ENCODE results near the gene SLC35F3. TPM values are rescaled to one million over a fixed set of nuclear protein-coding genes. Genes with fewer than 3 reads are reported as not detected.

Gene SLC35F3
- total RNA-seq, 1 experiment from 2014 or later: 0.94 TPM

DNA sequence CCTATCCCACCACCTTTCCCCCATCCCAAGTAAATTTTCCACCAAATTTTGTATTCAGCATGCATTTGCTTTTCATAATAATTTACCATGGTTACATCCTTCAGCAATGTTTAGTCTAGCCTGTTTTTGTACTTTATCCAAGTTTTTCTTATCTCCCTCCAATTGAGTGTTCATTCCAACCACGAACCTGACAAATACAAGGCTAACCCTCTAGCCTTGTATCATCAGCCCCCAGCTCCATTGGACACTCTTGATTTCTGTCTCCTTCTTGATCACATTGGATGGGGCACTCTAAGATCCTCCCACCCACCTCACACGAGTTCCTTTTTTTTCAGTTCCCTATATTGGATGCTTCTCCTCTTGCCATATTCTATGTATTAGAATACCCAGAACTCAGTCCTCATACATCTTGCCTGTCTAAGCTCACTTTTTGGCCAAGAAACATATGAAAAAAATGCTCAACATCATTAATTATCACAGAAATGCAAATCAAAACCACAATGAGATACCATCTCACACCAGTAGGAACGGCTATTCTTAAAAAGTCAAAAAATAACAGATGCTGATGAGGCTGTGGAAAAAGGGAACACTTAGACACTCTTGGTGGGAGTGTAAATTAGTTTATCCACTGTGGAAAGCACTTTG lies 40.5 kb upstream of the SLC35F3 start (continued):
- TF ChIP-seq ELF4 (CRISPR knock-in tag; IDR thresholded peaks at IDR 0.05; ENCODE audit: low read depth) (no peak), OVOL2 (CRISPR knock-in tag; IDR thresholded peaks at IDR 0.05; ENCODE audit: borderline replicate concordance) (no peak), IRF2 (CRISPR knock-in tag; IDR thresholded peaks at IDR 0.05; ENCODE audit: borderline replicate concordance, low read depth) (no peak), USF2 (CRISPR knock-in tag; IDR thresholded peaks at IDR 0.05) (no peak)
- TF ChIP-seq, protein P1, sequence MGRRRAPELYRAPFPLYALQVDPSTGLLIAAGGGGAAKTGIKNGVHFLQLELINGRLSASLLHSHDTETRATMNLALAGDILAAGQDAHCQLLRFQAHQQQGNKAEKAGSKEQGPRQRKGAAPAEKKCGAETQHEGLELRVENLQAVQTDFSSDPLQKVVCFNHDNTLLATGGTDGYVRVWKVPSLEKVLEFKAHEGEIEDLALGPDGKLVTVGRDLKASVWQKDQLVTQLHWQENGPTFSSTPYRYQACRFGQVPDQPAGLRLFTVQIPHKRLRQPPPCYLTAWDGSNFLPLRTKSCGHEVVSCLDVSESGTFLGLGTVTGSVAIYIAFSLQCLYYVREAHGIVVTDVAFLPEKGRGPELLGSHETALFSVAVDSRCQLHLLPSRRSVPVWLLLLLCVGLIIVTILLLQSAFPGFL (CRISPR knock-in tag; IDR thresholded peaks at IDR 0.05; ENCODE audit: borderline replicate concordance): no peak

DNA sequence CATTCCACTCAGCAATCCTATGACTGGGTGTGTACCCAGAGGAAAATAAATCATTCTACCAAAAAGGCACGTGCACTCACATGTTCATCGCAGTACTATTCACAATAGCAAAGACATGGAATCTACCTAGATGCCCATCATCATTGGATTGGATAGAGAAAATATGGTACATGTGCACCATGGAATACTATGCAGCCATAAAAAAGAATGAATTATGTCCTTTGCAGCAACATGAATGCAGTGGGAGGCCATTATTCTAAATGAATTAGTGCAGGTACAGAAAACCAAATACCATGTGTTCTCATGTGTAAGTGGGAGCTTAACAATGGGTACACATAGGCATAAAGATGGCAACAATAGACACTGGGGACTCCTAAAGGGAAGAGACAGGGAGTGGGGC lies 39.9 kb upstream of the SLC35F3 start:
- ChIA-PET POLR2A (no interaction called here), CTCF (no interaction called here)
- H3K36me3 Mint-ChIP-seq: peaks cover 28% of the 10 kb centered on the region
- H3K9me3 Mint-ChIP-seq: peaks cover 49% of the 10 kb centered on the region
- no peak overlapping the region for H3K27ac Mint-ChIP-seq
- no peak overlapping the region for H3K4me3 Mint-ChIP-seq
- no peak for DNase-seq (ENCODE audit: low spot score)
- no peaks in the 10 kb centered on the region for H3K4me1 Mint-ChIP-seq
- TF ChIP-seq TEAD4 (CRISPR knock-in tag; IDR thresholded peaks at IDR 0.05): no peak
- TF ChIP-seq, protein P1 (CRISPR knock-in tag; IDR thresholded peaks at IDR 0.05; ENCODE audit: borderline replicate concordance): no peak
- no peak for TF ChIP-seq NFYB (CRISPR knock-in tag; conservative IDR thresholded peaks at IDR 0.05; ENCODE audit: low read depth)
- TF ChIP-seq SOX15 (CRISPR knock-in tag; IDR thresholded peaks at IDR 0.05): no peak
- no peak for TF ChIP-seq JUN (CRISPR knock-in tag; IDR thresholded peaks at IDR 0.05)
- no peak for TF ChIP-seq SMAD4 (CRISPR knock-in tag; IDR thresholded peaks at IDR 0.05)
- TF ChIP-seq NFATC4 (CRISPR knock-in tag; IDR thresholded peaks at IDR 0.05): no peak
- TF ChIP-seq CREB1 (CRISPR knock-in tag; IDR thresholded peaks at IDR 0.05): no peak
- TF ChIP-seq, protein P2, sequence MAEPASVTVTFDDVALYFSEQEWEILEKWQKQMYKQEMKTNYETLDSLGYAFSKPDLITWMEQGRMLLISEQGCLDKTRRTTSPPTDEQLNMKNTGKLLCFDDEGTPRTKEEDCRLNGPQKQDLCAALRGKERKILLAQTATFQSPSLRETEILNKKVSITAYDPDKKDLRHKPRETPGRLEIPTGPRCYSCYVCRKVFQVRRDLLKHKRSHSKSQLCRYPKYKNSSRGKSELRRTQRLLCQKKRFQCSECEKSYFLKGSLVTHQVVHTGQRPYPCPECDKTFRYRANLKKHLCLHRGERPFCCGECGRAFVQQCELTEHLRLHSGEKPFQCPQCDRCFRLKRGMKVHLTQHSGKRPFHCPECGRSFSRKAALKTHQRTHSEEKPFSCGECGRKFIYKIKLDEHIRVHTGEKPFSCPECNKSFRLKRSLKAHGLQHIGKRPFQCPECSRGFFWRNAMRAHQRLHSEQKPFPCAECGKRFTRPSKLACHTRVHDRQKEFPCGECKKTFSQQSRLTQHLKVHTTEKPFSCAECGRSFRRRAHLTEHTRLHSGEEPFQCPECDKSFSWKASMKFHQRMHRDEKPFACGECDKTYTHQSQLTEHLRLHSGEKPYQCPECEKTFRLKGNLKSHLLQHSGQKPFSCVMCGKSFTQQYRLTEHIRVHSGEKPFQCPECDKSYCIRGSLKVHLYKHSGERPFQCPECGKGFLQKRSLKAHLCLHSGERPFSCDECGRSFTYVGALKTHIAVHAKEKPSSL (CRISPR knock-in tag; conservative IDR thresholded peaks at IDR 0.05): no peak
- TF ChIP-seq ATF2 (CRISPR knock-in tag; IDR thresholded peaks at IDR 0.05; ENCODE audit: borderline replicate concordance, low read depth): no peak
- no peak for TF ChIP-seq ZNF396 (CRISPR knock-in tag; IDR thresholded peaks at IDR 0.05; ENCODE audit: borderline replicate concordance)
- TF ChIP-seq RELA (CRISPR knock-in tag; IDR thresholded peaks at IDR 0.05; ENCODE audit: borderline replicate concordance): no peak
- TF ChIP-seq, protein P3, sequence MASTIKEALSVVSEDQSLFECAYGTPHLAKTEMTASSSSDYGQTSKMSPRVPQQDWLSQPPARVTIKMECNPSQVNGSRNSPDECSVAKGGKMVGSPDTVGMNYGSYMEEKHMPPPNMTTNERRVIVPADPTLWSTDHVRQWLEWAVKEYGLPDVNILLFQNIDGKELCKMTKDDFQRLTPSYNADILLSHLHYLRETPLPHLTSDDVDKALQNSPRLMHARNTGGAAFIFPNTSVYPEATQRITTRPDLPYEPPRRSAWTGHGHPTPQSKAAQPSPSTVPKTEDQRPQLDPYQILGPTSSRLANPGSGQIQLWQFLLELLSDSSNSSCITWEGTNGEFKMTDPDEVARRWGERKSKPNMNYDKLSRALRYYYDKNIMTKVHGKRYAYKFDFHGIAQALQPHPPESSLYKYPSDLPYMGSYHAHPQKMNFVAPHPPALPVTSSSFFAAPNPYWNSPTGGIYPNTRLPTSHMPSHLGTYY (CRISPR knock-in tag; IDR thresholded peaks at IDR 0.05): no peak
- H3K27me3 Mint-ChIP-seq (ENCODE audit: low read depth): peaks cover 7% of the 10 kb centered on the region; the same call in 1 of the 2 replicates
- ATAC-seq: no peak
